ENCODE results near the gene CHRNB4.
A peak's percentile ranks its signal among the peaks of the same experiment; 100 is the strongest.

Gene CHRNB4

GRCh38 chr15:78673476-78673875, 32.5 kb upstream of the CHRNB4 start (continued):
- TF ChIP-seq ARNTL (CRISPR knock-in tag; IDR thresholded peaks at IDR 0.05; ENCODE audit: borderline replicate concordance, low read depth) (no peak), CREB5 (CRISPR knock-in tag; IDR thresholded peaks at IDR 0.05; ENCODE audit: low read depth) (no peak), RARB (CRISPR knock-in tag; IDR thresholded peaks at IDR 0.05) (no peak)

- TF ChIP-seq OSR1 (CRISPR knock-in tag; IDR thresholded peaks at IDR 0.05) (no peak), RARB (CRISPR knock-in tag; IDR thresholded peaks at IDR 0.05) (no peak), CREB5 (CRISPR knock-in tag; IDR thresholded peaks at IDR 0.05; ENCODE audit: low read depth) (no peak), ZFP3 (CRISPR knock-in tag; IDR thresholded peaks at IDR 0.05) (no peak), PPARA (CRISPR knock-in tag; IDR thresholded peaks at IDR 0.05; ENCODE audit: borderline replicate concordance) (no peak), ZNF565 (CRISPR knock-in tag; conservative IDR thresholded peaks at IDR 0.05; ENCODE audit: low read depth) (no peak), TOX (CRISPR knock-in tag; IDR thresholded peaks at IDR 0.05; ENCODE audit: borderline replicate concordance) (no peak), ZFP30 (CRISPR knock-in tag; IDR thresholded peaks at IDR 0.05) (no peak), ZC3H10 (CRISPR knock-in tag; IDR thresholded peaks at IDR 0.05) (no peak), ZNF70 (CRISPR knock-in tag; IDR thresholded peaks at IDR 0.05) (no peak), GLIS3 (CRISPR knock-in tag; IDR thresholded peaks at IDR 0.05) (no peak), ARNTL (CRISPR knock-in tag; IDR thresholded peaks at IDR 0.05; ENCODE audit: borderline replicate concordance, low read depth) (no peak), ZNF8 (CRISPR knock-in tag; IDR thresholded peaks at IDR 0.05) (no peak), ISL1 (CRISPR knock-in tag; IDR thresholded peaks at IDR 0.05) (no peak)
These were observed 31.4 kb upstream of the CHRNB4 start for GRCh38 chr15:78672285-78673014.

GRCh38 chr15:78671626-78672211, 30.7 kb upstream of the CHRNB4 start:
- ATAC-seq = peak; percentile 84
- TF ChIP-seq BACH2 (CRISPR knock-in tag; IDR thresholded peaks at IDR 0.05; ENCODE audit: borderline replicate concordance) (peak; percentile 59; the same call in 1 of the 2 replicates), GLIS3 (CRISPR knock-in tag; IDR thresholded peaks at IDR 0.05) (peak; percentile 94), CSRNP3 (CRISPR knock-in tag; IDR thresholded peaks at IDR 0.05) (peak; percentile 98), ESRRG (CRISPR knock-in tag; IDR thresholded peaks at IDR 0.05) (peak; percentile 93; the same call in 1 of the 2 replicates), ZFP30 (CRISPR knock-in tag; IDR thresholded peaks at IDR 0.05) (no peak; the same call in 1 of the 2 replicates), ZFP3 (CRISPR knock-in tag; IDR thresholded peaks at IDR 0.05) (peak; percentile 84), RARB (CRISPR knock-in tag; IDR thresholded peaks at IDR 0.05) (no peak), PATZ1 (CRISPR knock-in tag; IDR thresholded peaks at IDR 0.05; ENCODE audit: borderline replicate concordance) (0 out of 2 replicates have a peak, but pooled peaks have one; percentile 36), TSHZ2 (CRISPR knock-in tag; IDR thresholded peaks at IDR 0.05) (peak; percentile 100), CREB5 (CRISPR knock-in tag; IDR thresholded peaks at IDR 0.05; ENCODE audit: low read depth) (peak; percentile 90), ZC3H10 (CRISPR knock-in tag; IDR thresholded peaks at IDR 0.05) (no peak), POU6F1 (CRISPR knock-in tag; IDR thresholded peaks at IDR 0.05; ENCODE audit: borderline replicate concordance, low read depth) (no peak; the same call in 1 of the 2 replicates), TCF4 (CRISPR knock-in tag; IDR thresholded peaks at IDR 0.05; ENCODE audit: borderline replicate concordance) (peak; percentile 100), ISL1 (CRISPR knock-in tag; IDR thresholded peaks at IDR 0.05) (peak; percentile 96), ZNF70 (CRISPR knock-in tag; IDR thresholded peaks at IDR 0.05) (peak; percentile 60; the same call in 1 of the 2 replicates), PPARA (CRISPR knock-in tag; IDR thresholded peaks at IDR 0.05; ENCODE audit: borderline replicate concordance) (peak; percentile 67; the same call in 1 of the 2 replicates), ARNTL (CRISPR knock-in tag; IDR thresholded peaks at IDR 0.05; ENCODE audit: borderline replicate concordance, low read depth) (no peak), OSR1 (CRISPR knock-in tag; IDR thresholded peaks at IDR 0.05) (no peak), ZNF565 (CRISPR knock-in tag; conservative IDR thresholded peaks at IDR 0.05; ENCODE audit: low read depth) (peak; percentile 71; the same call in 1 of the 2 replicates), SNAI2 (CRISPR knock-in tag; IDR thresholded peaks at IDR 0.05) (peak; percentile 96), ZNF8 (CRISPR knock-in tag; IDR thresholded peaks at IDR 0.05) (peak; percentile 63), CSDC2 (CRISPR knock-in tag; IDR thresholded peaks at IDR 0.05) (peak; percentile 57; the same call in 1 of the 2 replicates)

More at GRCh38 chr15:78672285-78673014, 31.4 kb upstream of the CHRNB4 start:
- ATAC-seq = peak; percentile 23; the same call in 2 of the 3 replicates
